ENCODE measurements around the gene ZNF772.
"Not testable (repeated sequence)": the region's sequence is repeated elsewhere in the genome, so short reads cannot be mapped to it uniquely, and the experiment has no call there.

The ZNF772 gene

DNA sequence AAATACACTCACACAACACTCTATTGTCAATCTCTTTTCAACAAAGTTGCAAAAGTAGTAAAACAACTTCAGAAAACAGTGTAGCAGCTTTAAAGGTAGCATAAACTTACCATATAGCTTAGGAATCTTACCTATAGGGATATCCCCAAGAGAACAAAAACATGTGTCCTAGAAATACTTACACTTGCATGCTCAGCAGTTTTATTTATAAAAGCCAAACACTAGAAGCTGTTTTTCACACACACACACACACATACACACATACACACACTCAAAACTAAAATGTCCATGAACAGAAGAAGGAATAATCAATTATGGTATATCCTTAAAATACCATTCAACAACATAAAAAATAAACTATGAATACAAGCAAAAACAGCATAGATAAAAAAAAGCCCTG, 34.1 kb upstream of the ZNF772 start:
- Histone ChIP-seq H2AFZ (ENCODE audit: low read depth, low read length) (no peak overlapping the region), H3K27me3 (ENCODE audit: insufficient read depth, low read length, poor library complexity) (no peaks in the 10 kb centered on the region), H3K27ac (ENCODE audit: low read length) (no peak overlapping the region), H3K9me3 (ENCODE audit: insufficient read depth, low read length, severe bottlenecking) (peaks cover 57% of the 10 kb centered on the region), H3K4me3 (ENCODE audit: low read depth in 1 of 2, low read length in 2 of 2) (no peak overlapping the region), H3K79me2 (ENCODE audit: insufficient read depth, low read length) (no peaks in the 10 kb centered on the region), H3K4me1 (ENCODE audit: insufficient read depth, low read length) (no peaks in the 10 kb centered on the region), H3K4me2 (ENCODE audit: insufficient read depth, low read length) (no peak overlapping the region), H4K20me1 (ENCODE audit: insufficient read depth, low read length) (no peaks in the 10 kb centered on the region), H3K9ac (ENCODE audit: low read depth, low read length) (no peak overlapping the region), H3K36me3 (ENCODE audit: insufficient read depth, low read length) (peaks cover 48% of the 10 kb centered on the region)
- TF ChIP-seq, protein P1, sequence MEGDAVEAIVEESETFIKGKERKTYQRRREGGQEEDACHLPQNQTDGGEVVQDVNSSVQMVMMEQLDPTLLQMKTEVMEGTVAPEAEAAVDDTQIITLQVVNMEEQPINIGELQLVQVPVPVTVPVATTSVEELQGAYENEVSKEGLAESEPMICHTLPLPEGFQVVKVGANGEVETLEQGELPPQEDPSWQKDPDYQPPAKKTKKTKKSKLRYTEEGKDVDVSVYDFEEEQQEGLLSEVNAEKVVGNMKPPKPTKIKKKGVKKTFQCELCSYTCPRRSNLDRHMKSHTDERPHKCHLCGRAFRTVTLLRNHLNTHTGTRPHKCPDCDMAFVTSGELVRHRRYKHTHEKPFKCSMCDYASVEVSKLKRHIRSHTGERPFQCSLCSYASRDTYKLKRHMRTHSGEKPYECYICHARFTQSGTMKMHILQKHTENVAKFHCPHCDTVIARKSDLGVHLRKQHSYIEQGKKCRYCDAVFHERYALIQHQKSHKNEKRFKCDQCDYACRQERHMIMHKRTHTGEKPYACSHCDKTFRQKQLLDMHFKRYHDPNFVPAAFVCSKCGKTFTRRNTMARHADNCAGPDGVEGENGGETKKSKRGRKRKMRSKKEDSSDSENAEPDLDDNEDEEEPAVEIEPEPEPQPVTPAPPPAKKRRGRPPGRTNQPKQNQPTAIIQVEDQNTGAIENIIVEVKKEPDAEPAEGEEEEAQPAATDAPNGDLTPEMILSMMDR (IDR thresholded peaks at IDR 0.05; ENCODE audit: borderline replicate concordance, extremely low read depth, low read length, poor library complexity, severe bottlenecking): no peak
- TF ChIP-seq EZH2 (IDR thresholded peaks at IDR 0.05; ENCODE audit: borderline replicate concordance, low read depth, low read length, severe bottlenecking): no peak
- ATAC-seq (ENCODE audit: insufficient read depth, low read depth): no peak
- DNase-seq: no peak

DNA sequence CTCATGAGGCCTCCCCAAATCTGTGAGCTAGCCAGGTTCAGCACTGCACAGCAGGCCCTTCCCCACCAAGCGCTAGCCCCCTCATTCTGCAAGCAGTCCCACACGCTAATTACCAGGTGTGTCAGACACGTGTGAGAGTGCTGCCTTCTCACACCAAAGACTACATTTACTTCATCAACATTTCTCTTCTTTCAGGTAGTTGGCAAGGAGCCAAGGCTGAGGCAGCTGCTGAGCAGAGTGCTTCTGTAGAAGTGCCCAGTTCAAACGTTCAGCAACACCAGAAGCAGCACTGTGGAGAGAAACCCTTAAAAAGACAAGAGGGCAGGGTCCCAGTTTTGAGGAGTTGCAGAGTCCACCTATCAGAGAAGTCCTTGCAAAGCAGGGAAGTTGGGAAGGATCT, 28.8 kb upstream of the ZNF772 start:
- Histone ChIP-seq H3K36me3 (ENCODE audit: insufficient read depth, low read length) (peaks cover 66% of the 10 kb centered on the region), H3K79me2 (ENCODE audit: insufficient read depth, low read length) (peaks cover 28% of the 10 kb centered on the region), H3K9ac (ENCODE audit: low read depth, low read length) (no peak overlapping the region), H3K27me3 (ENCODE audit: insufficient read depth, low read length, poor library complexity) (no peaks in the 10 kb centered on the region), H3K9me3 (ENCODE audit: insufficient read depth, low read length, severe bottlenecking) (peaks cover 53% of the 10 kb centered on the region), H3K4me2 (ENCODE audit: insufficient read depth, low read length) (no peak overlapping the region), H2AFZ (ENCODE audit: low read depth, low read length) (no peak overlapping the region), H4K20me1 (ENCODE audit: insufficient read depth, low read length) (no peaks in the 10 kb centered on the region), H3K4me1 (ENCODE audit: insufficient read depth, low read length) (peaks cover 5% of the 10 kb centered on the region), H3K4me3 (ENCODE audit: low read depth in 1 of 2, low read length in 2 of 2) (no peak overlapping the region), H3K27ac (ENCODE audit: low read length) (no peak overlapping the region)
- no peak for DNase-seq
- no peak for ATAC-seq (ENCODE audit: insufficient read depth, low read depth)
- no peak for TF ChIP-seq EZH2 (IDR thresholded peaks at IDR 0.05; ENCODE audit: borderline replicate concordance, low read depth, low read length, severe bottlenecking)
- TF ChIP-seq, protein P1 (IDR thresholded peaks at IDR 0.05; ENCODE audit: borderline replicate concordance, extremely low read depth, low read length, poor library complexity, severe bottlenecking): no peak

DNA sequence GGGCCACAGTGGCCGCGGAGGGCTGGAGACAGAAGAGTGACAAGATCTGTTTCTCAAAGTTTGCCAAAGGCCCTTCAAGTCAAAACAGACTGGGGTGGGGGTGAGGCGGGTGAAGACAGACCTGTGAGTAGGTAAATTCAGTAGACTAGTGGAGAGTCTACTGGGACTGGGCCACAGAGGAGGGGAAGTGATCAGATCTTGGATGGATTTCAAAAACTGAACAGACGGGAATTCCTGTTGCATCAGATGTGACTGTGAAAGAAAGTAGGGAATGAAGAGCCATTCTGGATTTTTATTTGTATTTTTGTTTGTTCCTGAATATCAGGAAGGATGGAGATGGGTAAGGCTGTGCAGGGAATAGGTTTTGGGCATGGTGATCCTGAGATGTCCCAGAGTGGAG, 23.0 kb upstream of the ZNF772 start:
- peak overlapping the region; percentile 17; the same call in 1 of the 2 replicates for H3K27ac ChIP-seq (ENCODE audit: low read length)
- not testable (repeated sequence) for H3K27me3 ChIP-seq (ENCODE audit: insufficient read depth, low read length, poor library complexity); ATAC-seq (ENCODE audit: insufficient read depth, low read depth); DNase-seq; H4K20me1 ChIP-seq (ENCODE audit: insufficient read depth, low read length); H2AFZ ChIP-seq (ENCODE audit: low read depth, low read length)
- peak overlapping the region; percentile 65 for H3K9ac ChIP-seq (ENCODE audit: low read depth, low read length)
- peak overlapping the region; percentile 37 to 57; a peak in 3 of 4 replicates for H3K4me3 ChIP-seq (ENCODE audit: low read depth in 1 of 2, low read length in 2 of 2)
- H3K79me2 ChIP-seq (ENCODE audit: insufficient read depth, low read length): peaks cover 39% of the 10 kb centered on the region
- H3K9me3 ChIP-seq (ENCODE audit: insufficient read depth, low read length, severe bottlenecking): peaks cover 37% of the 10 kb centered on the region
- peaks cover 20% of the 10 kb centered on the region for H3K4me1 ChIP-seq (ENCODE audit: insufficient read depth, low read length)
- H3K4me2 ChIP-seq (ENCODE audit: insufficient read depth, low read length): peak overlapping the region; percentile 68
- H3K36me3 ChIP-seq (ENCODE audit: insufficient read depth, low read length): peaks cover 44% of the 10 kb centered on the region

DNA sequence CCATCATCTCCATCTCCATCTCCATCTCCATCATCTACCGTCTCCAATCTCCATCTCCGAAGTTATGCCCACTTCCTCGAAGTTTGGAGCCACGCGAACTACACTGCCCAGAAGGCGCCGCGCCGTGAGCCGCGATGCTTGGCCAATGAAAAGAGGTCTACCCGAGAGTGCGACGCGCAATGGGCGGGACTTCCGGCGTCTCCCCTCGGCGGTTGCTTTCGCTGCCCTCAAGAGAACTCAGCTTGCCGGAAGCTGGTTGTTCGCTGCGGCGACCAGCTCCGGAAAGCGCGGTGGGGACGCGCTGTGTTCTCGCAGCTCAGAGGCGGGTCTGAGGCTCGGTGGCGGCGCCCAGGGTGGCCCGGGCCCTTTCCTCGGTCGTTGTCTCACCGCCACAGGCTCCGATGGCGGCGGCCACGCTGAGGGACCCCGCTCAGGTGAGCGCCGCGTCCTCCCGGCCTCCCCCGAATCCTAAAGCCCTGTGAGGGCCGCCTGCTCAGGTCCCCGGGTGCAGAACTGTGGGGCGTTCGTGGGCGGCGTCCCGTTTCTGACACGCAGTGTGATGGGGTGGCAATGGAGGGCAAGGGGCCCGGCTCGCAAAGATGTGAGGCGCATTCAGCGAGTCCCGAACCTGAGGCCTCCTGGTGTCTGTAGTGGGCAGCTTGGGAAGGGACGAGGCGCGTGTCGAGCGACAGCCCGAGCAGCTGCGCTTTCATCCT, 22.5 kb upstream of the ZNF772 start, which contains the start of gene ZNF773:
Gene ZNF773, plus strand, starts transcription at position 259 of the 716 bp plus-strand sequence. Its CDS starts 143 bp downstream, at position 402.
- Histone ChIP-seq H3K27ac (ENCODE audit: low read length) (peak within 1 kb of the TSS; percentile 72), H3K36me3 (ENCODE audit: insufficient read depth, low read length) (peaks cover 38% of the 10 kb centered on the region), H3K4me2 (ENCODE audit: insufficient read depth, low read length) (peak within 1 kb of the TSS; percentile 68), H3K4me1 (ENCODE audit: insufficient read depth, low read length) (peaks cover 20% of the 10 kb centered on the region), H3K4me3 (ENCODE audit: low read depth in 1 of 2, low read length in 2 of 2) (peak within 1 kb of the TSS; percentile 37 to 61; a peak in 3 of 4 replicates), H3K79me2 (ENCODE audit: insufficient read depth, low read length) (peaks cover 39% of the 10 kb centered on the region), H3K9me3 (ENCODE audit: insufficient read depth, low read length, severe bottlenecking) (peaks cover 37% of the 10 kb centered on the region), H3K9ac (ENCODE audit: low read depth, low read length) (peak within 1 kb of the TSS; percentile 65), H2AFZ (ENCODE audit: low read depth, low read length) (peak within 1 kb of the TSS; percentile 75)
- H3K27me3 ChIP-seq (ENCODE audit: insufficient read depth, low read length, poor library complexity); H4K20me1 ChIP-seq (ENCODE audit: insufficient read depth, low read length): not testable (repeated sequence)
- DNase-seq (peak; percentile 98), ATAC-seq (ENCODE audit: insufficient read depth, low read depth) (peak; percentile 98)

DNA sequence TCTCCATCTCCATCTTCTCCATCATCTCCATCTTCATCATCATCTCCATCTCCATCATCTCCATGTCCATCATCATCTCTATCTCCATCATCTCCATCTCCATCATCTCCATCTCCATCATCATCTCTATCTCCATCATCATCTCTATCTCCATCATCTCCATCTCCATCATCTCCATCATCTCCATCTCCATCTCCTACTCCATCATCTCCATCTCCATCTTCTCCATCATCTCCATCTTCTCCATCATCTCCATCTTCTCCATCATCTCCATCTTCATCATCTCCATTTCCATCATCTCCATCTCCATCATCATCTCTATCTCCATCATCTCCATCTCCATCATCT, 21.9 kb upstream of the ZNF772 start:
- H3K4me2 ChIP-seq (ENCODE audit: insufficient read depth, low read length): peak overlapping the region; percentile 52
- not testable (repeated sequence) for DNase-seq; ATAC-seq (ENCODE audit: insufficient read depth, low read depth); H3K9ac ChIP-seq (ENCODE audit: low read depth, low read length); H3K27me3 ChIP-seq (ENCODE audit: insufficient read depth, low read length, poor library complexity); H3K27ac ChIP-seq (ENCODE audit: low read length); H4K20me1 ChIP-seq (ENCODE audit: insufficient read depth, low read length)
- H3K79me2 ChIP-seq (ENCODE audit: insufficient read depth, low read length): peaks cover 39% of the 10 kb centered on the region
- peak overlapping the region in 1 of 2 experiments; percentile 61; a peak in 2 of 4 replicates for H3K4me3 ChIP-seq (ENCODE audit: low read depth in 1 of 2, low read length in 2 of 2)
- H2AFZ ChIP-seq (ENCODE audit: low read depth, low read length): peak overlapping the region; percentile 67
- H3K4me1 ChIP-seq (ENCODE audit: insufficient read depth, low read length): peaks cover 20% of the 10 kb centered on the region
- peaks cover 37% of the 10 kb centered on the region for H3K36me3 ChIP-seq (ENCODE audit: insufficient read depth, low read length)
- H3K9me3 ChIP-seq (ENCODE audit: insufficient read depth, low read length, severe bottlenecking): peaks cover 35% of the 10 kb centered on the region

DNA sequence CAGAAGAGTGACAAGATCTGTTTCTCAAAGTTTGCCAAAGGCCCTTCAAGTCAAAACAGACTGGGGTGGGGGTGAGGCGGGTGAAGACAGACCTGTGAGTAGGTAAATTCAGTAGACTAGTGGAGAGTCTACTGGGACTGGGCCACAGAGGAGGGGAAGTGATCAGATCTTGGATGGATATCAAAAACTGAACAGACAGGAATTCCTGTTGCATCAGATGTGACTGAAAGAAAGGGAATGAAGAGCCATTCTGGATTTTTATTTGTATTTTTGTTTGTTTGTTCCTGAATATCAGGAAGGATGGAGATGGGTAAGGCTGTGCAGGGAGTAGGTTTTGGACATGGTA, 10.9 kb upstream of the ZNF772 start:
- H4K20me1 ChIP-seq (ENCODE audit: insufficient read depth, low read length); H2AFZ ChIP-seq (ENCODE audit: low read depth, low read length); DNase-seq; ATAC-seq (ENCODE audit: insufficient read depth, low read depth); H3K27me3 ChIP-seq (ENCODE audit: insufficient read depth, low read length, poor library complexity); H3K27ac ChIP-seq (ENCODE audit: low read length): not testable (repeated sequence)
- H3K4me3 ChIP-seq (ENCODE audit: low read depth in 1 of 2, low read length in 2 of 2): peak overlapping the region; percentile 16 to 52; a peak in 3 of 4 replicates
- peaks cover 32% of the 10 kb centered on the region for H3K36me3 ChIP-seq (ENCODE audit: insufficient read depth, low read length)
- peak overlapping the region; percentile 75; the same call in 1 of the 2 replicates for H3K9ac ChIP-seq (ENCODE audit: low read depth, low read length)
- H3K9me3 ChIP-seq (ENCODE audit: insufficient read depth, low read length, severe bottlenecking): peaks cover 15% of the 10 kb centered on the region
- peaks cover 16% of the 10 kb centered on the region for H3K4me1 ChIP-seq (ENCODE audit: insufficient read depth, low read length)
- peak overlapping the region; percentile 63 for H3K4me2 ChIP-seq (ENCODE audit: insufficient read depth, low read length)
- peaks cover 17% of the 10 kb centered on the region for H3K79me2 ChIP-seq (ENCODE audit: insufficient read depth, low read length)
